NCI-H2029 (cell line): ENCODE data around the gene CHST15.

Experiments
- DNase-seq: peaks from one replicate; lab custom pipeline; 2025; lab: John Stamatoyannopoulos, UW

Gene CHST15

GRCh38 chr10:124082555-124082954 is 10.8 kb downstream of the CHST15 start:
- no peak for DNase-seq

GRCh38 chr10:124081547-124082140 is 11.8 kb downstream of the CHST15 start:
- DNase-seq, result no peak

DNA sequence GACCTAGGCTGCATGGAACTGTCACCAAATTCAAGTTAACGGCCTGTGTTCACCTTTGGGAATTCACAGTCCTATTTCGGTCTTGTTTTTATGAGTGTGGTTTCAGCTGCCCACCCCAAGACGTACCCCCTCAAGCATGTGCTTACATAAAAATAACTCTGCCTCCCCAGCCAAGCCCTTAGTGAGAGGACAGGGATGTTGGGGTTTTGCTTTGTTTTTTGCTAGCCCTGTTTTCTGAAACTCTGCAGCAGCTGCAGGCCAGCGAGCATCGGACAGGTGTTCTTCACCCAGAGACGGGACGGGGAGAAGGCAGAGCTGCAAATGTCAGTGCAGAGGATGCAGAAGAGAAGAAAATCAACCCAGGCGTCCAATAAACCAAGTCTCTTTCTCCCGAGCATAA is 13.5 kb downstream of the CHST15 start:
- no peak for DNase-seq

DNA sequence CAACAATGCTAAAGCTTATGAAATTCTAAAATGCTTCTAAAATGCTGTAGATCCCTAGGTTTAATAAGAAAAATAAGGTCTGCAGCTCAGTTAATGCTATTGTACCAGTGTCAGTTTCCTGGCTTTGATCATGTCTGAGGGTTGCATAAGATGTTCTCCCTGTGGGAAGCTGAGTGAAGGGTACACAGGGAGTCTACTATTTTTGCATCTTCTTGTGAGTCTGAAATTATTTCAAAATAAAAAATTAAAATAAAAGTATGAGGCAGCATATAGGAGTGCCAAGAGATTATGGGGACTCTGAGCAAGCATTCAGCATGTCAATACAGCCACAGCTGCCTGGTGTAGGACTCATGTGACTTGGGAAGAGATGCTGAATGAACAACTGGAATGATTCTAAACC is 14.7 kb downstream of the CHST15 start:
- DNase-seq, result no peak

DNA sequence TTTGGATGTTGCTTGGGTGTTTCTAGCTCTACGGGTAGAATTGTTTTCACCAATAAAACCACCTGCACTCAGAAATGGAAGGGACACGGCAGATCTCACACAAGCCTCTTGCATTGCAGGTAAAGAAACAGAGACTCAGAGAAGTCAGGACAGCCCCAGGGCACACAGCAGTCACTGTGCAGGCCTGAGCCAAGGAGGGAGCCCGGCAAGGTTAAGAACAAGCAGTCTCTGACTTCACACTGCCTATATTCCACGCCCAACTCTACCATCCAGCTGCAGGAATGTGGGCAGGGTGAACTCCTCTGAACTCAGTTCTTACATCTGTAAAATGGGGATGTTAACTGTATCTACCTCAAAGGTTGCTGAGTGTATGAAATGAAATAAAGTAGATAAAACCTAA is 15.4 kb downstream of the CHST15 start:
- DNase-seq, result no peak

DNA sequence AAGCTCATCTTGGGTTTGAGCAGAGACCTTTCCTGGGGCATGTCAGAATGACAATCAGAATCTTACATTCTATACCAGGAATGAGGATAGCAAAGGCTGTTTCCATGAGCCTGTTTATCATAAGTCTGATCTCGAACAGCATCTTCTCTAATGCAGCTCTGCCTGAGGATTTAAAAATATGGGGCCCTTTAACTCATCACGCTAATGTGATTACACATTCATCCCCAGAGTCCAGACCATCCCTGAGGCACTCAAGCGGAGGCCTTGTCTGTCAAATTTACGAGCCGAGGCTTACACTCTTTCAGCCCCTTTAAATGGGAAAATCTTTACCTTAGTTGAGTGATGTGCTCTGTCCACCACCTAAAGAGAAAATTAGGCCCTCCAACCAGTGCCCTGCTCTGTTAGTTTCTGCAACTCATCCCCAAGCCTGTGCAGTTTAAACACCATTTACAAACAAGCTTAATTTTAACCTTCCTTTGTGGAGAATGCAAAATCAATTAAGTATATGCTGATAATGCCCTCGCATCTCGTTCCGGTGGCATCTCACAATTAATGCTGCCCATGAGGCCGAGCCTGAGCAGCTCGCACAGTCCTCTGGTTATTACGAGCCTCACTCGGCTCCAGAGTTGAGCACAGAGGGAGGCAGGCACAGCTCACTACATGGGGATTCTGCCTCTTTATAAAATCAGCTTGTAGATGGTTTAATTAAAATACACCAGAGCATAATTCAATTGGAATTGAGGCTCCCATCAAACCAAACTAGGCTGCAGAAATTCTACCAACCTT is 16.0 kb downstream of the CHST15 start:
- no peak for DNase-seq

- no peak for DNase-seq
Observed at GRCh38 chr10:124076148-124076733, 17.2 kb downstream of the CHST15 start.

DNA sequence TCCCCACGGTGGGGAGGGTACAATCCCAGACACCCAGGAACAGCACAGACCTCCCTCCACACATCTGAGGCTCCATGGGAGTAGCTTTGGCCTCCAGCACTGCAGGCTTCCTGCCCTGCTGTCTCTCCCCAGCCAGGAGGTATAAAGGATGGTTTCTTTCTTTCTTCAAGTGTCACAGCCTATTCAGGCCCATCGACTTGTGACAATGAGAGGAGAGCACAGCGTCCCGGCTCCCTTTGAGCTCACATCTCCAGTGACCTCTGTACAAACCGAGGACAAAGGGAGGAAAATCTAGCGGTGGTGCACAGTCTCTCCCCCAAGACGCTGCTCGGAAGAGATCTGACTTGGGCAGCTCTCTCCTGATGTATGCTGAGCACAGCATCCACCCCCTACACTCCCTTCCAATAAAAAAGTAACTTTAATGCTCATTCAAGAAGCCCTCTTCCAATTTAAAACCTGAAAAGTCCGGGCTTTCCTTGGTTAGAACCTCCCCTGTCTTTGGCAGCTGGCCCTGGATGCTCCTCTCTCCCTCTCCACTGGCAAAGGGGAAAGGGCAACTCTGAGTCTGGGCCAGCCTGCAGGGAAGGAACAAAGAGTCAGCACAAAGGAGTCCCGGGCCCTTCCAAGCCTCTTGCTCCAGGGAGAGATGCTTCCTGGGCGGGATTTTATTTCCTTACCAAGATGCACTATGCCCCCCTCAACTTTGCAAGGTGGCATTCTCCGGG is 18.0 kb downstream of the CHST15 start:
- no peak for DNase-seq

DNA sequence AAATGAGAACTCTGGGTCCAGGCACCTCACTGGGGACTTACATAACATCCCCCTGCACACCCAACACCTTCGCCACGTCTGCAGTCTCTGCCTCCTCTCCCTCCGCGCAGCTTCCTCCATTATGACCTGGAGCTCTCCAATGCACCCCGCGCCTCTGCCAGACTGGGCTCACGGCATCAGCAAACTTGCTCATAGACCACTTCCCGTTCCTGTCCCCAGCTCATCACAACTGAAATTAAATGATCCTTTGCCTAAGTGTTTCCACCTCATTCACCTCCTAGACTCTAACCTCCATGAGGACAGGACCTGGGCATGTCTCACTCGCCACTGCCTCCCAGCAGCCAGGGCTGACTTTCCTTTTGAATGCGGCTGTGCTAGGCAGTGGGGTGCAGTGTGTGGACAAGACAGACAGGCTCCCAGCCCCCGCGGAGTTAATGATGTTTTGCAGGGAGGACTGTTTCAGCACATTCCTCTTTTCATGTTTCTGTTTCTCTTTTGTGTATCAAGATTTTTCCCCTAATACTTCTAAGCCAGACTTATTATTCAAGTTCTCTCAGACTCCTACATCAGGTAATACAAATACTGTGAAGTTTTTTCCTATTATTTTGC is 18.8 kb downstream of the CHST15 start:
- no peak for DNase-seq

GRCh38 chr10:124073978-124074377 is 19.4 kb downstream of the CHST15 start:
- no peak for DNase-seq

GRCh38 chr10:124072541-124072940 is 20.9 kb downstream of the CHST15 start:
- DNase-seq, result no peak

DNA sequence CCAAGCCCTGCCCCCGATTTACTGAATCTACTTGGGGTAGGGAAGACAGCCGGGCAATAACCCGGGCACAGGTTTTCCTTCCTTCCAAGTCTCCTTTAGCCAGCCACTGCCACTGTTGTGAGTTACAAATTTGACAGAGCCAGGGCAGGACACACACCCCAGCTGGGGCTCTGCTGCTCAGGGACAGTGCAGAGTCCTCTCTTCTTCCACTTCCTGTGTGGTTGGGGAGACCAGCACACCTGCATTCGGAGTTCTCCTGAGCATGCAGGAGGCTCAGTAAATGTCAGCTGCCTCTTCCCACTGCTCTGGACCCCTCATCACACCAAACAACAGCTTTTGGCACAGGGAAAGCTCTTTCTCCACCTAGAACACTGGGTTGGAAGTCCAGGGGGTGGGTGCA is 21.3 kb downstream of the CHST15 start:
- DNase-seq, result no peak

DNA sequence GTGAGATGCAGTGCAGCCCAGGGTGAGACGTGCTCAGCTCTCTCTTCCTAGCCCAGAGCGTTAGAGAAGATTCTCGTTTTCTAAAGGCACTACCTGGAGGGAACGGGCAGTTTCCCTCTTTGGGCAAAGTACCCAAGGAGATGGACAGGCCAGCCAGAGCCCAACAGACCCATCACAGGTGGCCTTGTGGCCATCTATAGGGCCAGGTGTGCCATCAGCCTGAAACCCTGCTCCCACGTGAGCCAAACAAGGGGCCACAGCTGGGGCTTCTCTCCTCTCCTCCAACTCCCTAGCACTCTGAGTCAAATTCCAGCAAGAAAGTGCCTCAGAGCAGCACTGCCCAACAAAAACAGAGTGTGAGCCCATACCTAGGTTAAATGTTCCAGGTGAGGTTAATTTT is 22.3 kb downstream of the CHST15 start:
- no peak for DNase-seq

DNA sequence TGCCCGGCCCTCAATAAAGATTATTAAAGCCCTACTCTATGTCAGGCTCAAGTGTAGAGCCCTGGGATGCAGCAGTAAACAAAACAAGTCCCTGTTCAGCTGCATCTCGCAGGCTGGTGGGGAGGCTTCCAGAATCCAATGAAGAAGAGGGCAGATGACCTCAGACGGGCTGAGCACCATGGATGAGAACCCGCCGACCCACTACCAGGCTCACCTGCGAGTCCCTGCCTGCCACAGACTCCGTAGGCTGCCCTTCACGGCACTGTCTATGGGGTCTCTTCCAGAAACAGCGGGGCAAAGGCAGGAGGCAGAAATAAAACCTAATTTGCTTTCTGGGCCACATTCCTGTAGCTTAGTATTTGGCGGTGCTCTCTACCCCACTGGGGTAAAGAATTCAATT is 22.7 kb downstream of the CHST15 start:
- no peak for DNase-seq

DNA sequence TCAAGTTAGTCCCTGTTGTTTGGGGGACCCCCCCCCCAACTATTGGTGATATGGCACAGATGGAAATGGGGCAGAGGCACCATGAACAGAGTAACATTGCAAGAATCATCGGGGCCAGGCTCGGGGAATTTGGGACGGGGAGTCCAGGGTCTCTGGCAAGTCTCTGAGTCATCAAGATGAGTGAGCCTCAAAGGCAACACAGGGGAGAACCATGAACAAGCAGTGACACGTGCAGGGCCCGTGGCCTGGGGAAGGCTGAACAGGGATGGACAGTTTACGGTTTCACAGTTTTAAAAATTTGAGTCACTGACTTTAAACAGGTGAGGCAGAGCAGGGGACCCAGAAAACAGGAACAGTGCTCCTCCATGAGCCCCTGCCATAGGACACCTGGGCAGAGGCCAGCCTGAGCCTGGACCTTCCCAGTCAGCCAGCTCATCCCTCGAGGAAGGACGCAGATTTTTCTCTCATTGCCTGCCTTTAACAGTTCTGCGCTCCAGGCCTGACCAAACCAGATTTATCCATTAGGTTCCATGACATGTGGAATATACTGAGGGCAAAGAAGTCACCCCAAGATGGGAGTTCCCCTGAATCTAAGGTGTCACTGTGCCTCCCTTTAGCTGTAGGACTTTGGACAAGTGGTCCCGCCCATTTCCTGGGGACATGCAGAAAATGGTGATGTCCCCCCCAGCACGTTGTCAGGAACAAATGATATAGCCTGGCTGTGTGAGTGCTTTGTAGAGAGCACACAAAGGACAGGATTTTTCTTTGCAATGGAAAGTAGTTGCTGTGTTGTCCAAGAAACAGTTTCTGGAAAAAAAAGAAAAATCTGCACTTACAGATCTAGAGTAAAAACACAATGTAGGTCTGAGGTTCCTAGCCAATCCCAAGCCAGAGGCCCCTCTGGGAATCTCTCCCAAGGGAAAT is 23.8 kb downstream of the CHST15 start:
- no peak for DNase-seq

GRCh38 chr10:124068929-124069328 is 24.5 kb downstream of the CHST15 start:
- no peak for DNase-seq

DNA sequence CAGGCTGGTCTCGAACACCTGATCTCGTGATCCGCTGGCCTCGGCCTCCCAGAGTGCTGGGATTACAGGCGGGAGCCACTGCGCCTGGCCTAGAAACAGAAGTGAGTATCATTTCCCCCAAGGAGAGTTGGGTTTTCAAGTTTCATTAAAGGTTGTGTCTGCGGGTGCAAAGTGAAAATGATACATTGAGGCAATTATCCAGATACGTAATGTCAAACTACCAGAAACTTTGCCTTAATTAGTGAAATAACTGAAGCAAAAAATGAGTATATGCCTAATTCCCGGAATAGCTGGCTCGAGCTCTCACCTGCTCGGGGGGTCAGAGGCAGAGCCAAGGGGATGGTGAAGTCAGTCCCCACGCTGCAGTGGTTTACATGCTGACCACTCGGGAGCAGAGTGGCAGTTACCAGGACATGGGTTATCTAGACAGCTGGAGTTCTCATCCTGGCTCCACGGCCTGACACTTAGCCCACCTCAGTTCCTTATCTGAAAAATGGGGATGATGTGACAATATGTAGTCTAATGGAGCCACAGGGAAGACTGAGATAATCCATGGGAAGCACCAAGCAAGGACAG is 25.5 kb downstream of the CHST15 start:
- no peak for DNase-seq

- no peak for DNase-seq
Observed at GRCh38 chr10:124066781-124067714, 26.4 kb downstream of the CHST15 start.

DNA sequence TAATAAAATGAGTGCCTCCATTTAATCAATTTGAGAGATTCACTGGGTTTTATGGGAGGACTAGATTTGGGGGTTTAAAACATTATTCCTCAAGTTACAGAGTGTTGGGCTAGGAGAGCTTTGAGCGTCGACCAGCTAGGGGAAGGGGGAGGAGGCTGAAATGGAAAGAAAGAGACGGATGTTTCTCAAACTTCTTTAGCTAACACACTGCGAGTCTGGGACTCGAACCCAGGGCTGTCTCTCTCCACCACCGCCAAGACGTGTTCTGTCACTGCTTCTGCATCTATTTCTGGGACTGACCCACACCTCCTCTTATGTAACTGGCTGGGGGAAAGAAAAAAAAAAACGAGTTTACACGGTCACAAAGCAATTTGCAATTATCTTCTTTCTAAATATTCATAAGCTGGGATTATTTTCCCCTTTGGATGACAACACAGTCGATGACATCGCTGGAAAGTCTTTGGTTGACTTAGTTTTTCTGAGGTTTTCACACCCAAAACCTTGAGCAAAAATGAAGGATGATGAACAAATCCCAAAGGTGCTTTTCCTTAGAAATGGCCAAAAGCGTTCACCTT is 27.2 kb downstream of the CHST15 start:
- DNase-seq, result no peak
